Activated CD4-positive, alpha-beta T cell treated with anti-CD3 and anti-CD28 coated beads, Interleukin-2, amount 50 U/mL, for 48 hours (primary cell): ENCODE measurements around the gene LTB.

Source experiments
- DNase-seq, 2 experiments: peaks; one replicate each; pipeline ENCODE4 v3.0.0-alpha.2; 2020

LTB gene, protein sequence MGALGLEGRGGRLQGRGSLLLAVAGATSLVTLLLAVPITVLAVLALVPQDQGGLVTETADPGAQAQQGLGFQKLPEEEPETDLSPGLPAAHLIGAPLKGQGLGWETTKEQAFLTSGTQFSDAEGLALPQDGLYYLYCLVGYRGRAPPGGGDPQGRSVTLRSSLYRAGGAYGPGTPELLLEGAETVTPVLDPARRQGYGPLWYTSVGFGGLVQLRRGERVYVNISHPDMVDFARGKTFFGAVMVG

DNA sequence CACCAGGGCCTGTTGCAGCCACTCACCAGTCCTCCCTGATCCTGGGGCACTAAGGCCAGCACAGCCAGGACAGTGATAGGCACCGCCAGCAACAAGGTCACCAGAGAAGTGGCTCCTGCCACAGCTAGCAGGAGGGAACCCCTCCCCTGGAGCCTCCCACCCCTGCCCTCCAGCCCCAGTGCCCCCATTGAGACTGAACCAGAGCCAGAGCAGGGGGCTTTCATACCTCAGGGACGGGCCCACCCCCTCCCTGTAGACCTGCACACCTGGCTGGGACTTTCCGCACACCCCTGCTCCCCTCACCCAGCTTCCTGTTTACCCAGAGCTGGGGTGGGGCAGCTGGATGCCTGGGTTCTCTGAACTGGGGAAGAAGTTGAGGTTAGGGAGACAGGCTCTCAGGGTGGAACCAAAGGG, at the start of gene LTB:
Gene LTB, minus strand, starts transcription at position 195 of the 414 bp plus-strand sequence. Its CDS starts 7 bp downstream, at position 188.
- DNase-seq: peak; percentile 46 to 50

GRCh38 chr6:31631681-31632278, 49.6 kb upstream of the LTB start:
- DNase-seq: no peak

DNA sequence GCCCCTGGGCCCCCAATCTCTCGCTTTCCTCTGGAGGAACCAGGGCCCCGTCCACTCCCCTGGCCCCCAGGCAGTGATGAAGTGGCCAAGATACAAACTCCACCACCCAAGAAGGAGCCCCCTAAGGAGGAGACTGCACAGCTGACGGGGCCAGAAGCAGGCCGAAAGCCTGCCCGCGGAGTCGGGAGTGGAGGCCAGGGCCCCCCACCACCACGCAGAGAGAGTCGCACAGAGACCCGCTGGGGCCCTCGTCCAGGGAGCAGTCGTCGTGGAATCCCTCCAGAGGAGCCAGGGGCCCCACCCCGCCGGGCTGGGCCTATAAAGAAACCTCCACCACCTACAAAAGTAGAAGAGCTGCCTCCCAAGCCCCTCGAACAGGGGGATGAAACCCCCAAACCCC, 49.0 kb upstream of the LTB start:
- DNase-seq: no peak

- DNase-seq: no peak
Observed at GRCh38 chr6:31630177-31630934, 48.1 kb upstream of the LTB start.

DNA sequence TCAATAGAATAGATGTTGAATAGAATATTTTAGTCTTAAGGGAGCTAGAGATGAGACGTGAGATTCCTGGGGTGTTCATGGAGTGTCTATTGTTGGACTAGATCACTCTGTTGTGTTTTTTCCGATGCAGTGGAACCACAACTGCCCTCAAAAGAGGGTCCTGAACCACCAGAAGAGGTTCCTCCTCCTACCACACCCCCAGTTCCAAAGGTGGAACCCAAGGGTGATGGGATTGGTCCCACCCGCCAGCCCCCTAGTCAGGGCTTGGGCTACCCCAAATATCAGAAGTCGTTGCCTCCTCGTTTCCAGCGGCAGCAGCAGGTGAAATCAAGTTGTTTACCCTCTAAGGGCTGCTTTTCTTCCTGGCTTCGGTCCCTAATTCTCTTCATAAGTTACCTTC, 46.8 kb upstream of the LTB start:
- DNase-seq: no peak

- no peak for DNase-seq
Observed at GRCh38 chr6:31627690-31628287, 45.6 kb upstream of the LTB start.

- DNase-seq: no peak
Observed at GRCh38 chr6:31626952-31627351, 44.7 kb upstream of the LTB start.

DNA sequence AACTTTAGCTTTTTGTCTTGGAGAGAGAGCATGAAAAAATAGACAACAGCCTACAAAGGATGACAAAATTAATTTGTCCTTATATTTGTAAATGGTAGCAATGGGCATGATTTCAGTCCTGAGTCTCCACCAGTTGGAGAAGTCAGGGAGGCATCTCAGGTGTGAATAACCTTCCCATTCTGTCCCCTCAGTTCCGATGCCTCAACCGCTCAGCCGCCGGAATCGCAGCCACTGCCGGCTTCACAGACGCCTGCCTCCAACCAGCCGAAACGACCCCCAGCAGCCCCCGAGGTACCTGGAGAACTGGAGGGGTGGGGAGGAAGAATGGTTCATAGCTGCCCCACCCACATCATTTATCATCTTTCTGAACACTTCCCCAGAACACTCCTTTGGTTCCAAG, 41.8 kb upstream of the LTB start:
- no peak for DNase-seq

DNA sequence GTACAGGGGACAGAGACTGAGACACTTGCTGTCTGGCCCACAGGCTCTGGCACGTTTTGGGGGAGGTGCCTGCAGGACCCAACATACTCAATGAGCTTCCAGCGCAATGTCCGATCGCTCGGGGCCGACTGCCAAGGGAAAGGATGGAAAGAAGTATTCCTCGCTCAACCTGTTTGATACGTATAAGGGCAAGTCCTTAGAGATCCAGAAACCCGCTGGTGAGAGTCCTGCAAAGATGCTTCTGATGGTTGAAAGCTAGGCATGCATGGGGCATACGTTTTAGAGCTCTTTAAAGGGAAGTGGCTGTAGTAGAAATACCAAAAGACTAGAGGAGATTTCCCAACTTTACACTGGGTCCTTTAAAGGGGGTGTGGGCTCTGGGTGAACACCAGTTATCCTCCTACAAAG, 40.5 kb upstream of the LTB start:
- DNase-seq: no peak

- DNase-seq: no peak
Observed at GRCh38 chr6:31621991-31622390, 39.8 kb upstream of the LTB start.

DNA sequence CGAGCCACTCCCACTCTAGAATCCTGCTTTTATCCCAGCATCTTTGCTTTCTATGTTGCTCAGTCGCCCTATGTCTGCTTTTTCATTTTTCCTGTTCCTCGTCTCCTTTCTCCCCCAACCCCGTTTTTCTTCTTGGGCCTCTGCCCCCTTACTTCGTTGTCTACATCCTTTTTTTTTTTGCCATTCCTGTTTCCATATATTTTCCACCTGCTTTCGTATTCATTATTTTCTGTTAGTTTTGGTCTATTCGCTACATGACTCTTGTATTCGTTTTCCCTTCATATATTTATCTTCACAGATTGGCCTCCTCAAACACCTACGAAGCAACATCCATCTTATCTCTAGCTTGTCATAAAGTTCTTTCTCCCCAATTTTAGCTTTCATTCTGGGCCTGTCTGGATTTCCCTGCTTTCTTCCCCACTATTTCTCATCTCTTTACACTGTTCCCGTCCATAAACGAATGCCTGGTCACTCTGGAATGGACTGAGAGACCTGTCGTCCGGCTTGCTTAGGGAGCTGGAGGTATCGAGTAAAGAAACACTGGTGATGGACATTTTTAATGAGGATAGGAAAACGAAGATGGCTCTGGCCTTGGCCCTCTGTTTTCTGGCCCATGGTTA, 39.2 kb upstream of the LTB start:
- no peak for DNase-seq

GRCh38 chr6:31620586-31621319, 38.5 kb upstream of the LTB start, which contains the start of gene PRRC2A:
PRRC2A (plus strand) TSS chr6:31620715; CDS start chr6:31622790, 2,075 bp downstream.
- DNase-seq: peak; percentile 79 to 85

GRCh38 chr6:31619805-31620585, 37.8 kb upstream of the LTB start:
- peak; percentile 99 for DNase-seq

DNA sequence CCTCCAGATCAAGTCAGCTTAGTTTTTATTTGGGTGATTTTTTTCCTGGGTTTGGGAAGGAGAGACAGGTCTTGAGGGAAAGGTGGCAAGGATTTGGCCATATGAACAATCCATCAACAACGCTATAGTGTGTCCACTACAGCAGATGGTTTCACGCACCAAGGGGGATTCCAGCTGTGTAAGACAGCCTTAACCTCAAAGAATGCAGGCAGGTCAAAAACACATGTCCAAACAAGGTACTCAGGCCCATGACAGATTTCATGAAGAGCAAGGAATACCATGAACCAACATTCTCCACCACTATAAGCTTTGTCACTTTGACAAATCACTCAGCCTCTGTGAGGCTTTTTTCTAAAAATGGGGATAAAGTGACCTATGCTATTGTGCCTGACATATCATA, 34.8 kb upstream of the LTB start:
- DNase-seq: no peak

GRCh38 chr6:31615748-31616147, 33.5 kb upstream of the LTB start:
- DNase-seq: peak; percentile 33 to 41

DNA sequence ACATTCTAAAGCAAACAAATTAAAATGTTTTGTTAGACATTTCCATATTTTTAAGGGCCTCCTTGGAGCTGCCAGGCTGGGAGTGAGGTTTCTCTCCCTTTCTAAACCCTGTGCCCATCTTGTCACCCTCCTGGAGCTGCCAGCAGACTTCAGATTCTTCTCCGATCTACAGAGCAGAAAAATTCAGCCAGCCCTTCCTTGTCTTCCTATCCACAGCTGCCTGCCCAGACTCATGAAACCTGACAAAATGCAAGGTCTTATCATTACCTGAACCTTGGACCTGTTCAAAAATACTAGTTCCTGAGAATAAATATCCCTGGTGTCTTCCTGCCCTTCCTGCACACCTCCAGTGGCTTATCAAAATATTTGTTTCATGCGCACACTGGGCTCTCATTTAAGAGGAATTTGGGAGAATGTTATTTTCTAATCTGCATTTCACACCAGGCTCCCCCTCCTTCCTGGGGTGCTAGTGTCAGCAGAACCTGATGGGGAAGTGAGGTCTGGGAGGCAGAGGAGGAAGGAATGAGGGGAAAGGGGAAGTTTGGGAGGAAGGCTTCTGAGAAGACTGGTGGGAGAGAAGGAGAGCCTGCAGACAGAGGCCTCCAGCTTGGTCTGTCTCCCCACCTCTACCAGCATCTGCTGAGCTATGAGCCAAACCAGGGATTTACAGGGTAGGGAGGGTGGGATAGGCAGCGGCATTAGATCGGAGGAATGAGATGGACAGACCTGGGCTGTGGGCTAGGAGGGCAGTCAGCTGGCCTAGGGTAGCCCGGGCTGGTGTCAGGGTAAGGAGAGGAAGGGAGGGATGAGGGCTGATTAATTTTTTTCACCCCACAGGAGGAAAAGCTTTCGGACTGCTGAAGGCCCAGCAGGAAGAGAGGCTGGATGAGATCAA, 32.7 kb upstream of the LTB start, which contains the start of gene AIF1:
Gene AIF1, plus strand, starts transcription at position 551 of the 895 bp plus-strand sequence. Its CDS starts 96 bp downstream, at position 647.
- no peak for DNase-seq

GRCh38 chr6:31614075-31614619, 31.9 kb upstream of the LTB start:
- no peak for DNase-seq

DNA sequence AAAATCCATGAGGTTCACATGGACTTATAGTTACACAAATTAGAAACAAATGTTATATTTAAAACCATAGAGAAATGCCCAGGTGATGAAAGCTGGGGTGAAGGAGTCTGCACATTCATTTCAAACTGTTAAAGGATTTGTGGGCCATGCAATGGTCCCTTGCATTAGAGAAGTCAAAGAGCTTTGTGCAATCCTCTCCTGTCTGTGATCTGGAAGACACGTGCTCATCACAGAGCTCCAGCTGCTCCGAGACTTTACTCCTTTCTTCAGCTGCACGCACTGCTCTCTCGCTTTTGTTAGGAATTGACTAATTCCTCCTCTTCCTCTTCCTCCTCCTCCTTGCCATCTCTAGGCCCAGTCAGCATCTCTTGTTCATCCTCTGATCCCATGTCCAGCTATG, 28.7 kb upstream of the LTB start:
- no peak for DNase-seq

GRCh38 chr6:31609519-31610406, 27.5 kb upstream of the LTB start:
- DNase-seq: no peak
